Measurements from ENCODE around the gene CCSER1.

GRCh38 chr4:90598741-90599140, 471.5 kb downstream of the CCSER1 start:
- TF ChIP-seq, protein P1, sequence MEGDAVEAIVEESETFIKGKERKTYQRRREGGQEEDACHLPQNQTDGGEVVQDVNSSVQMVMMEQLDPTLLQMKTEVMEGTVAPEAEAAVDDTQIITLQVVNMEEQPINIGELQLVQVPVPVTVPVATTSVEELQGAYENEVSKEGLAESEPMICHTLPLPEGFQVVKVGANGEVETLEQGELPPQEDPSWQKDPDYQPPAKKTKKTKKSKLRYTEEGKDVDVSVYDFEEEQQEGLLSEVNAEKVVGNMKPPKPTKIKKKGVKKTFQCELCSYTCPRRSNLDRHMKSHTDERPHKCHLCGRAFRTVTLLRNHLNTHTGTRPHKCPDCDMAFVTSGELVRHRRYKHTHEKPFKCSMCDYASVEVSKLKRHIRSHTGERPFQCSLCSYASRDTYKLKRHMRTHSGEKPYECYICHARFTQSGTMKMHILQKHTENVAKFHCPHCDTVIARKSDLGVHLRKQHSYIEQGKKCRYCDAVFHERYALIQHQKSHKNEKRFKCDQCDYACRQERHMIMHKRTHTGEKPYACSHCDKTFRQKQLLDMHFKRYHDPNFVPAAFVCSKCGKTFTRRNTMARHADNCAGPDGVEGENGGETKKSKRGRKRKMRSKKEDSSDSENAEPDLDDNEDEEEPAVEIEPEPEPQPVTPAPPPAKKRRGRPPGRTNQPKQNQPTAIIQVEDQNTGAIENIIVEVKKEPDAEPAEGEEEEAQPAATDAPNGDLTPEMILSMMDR (IDR thresholded peaks at IDR 0.05; ENCODE audit: low read depth, low read length, poor library complexity, severe bottlenecking) = no peak
- no peak for TF ChIP-seq EZH2phosphoT487 (IDR thresholded peaks at IDR 0.05; ENCODE audit: borderline replicate concordance, low read length)
